Activated naive CD4-positive, alpha-beta T cell treated with anti-CD3 and anti-CD28 coated beads, Interleukin-2, amount 50 U/mL, for 16 hours (primary cell): ENCODE measurements around the gene CLTCL1.

Experiments
- DNase-seq: peaks from one replicate; pipeline ENCODE4 v3.0.0-alpha.2; 2020

CLTCL1 gene

DNA sequence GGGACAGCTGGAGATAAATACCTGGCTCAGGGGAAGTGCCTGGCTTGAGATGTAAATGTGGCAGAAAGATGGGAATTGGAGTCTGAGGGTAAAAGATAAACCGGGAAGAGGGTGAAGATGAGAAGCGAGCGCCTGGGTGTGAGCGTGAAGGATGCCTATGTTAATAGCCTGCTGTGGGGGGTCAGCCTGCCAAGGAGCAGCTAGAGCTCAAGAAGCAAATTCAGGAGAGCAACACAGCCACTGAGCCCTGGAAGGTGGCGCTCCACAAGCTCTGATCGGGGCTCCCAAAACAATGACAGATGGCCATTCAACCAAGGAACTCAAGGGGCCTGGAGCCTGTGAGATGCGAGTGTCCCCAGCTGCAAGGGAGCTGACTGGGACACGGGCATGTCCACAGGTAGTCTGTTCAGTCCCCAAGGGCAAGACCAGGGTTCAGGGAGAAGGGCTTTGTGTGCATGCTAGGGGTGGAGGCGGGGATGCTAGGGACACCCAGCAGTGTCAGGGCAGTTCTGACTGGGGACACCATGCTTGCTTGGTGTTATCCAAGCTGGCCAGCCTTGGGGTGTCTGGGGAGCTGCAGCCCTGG, 144.2 kb downstream of the CLTCL1 start:
- no peak for DNase-seq

DNA sequence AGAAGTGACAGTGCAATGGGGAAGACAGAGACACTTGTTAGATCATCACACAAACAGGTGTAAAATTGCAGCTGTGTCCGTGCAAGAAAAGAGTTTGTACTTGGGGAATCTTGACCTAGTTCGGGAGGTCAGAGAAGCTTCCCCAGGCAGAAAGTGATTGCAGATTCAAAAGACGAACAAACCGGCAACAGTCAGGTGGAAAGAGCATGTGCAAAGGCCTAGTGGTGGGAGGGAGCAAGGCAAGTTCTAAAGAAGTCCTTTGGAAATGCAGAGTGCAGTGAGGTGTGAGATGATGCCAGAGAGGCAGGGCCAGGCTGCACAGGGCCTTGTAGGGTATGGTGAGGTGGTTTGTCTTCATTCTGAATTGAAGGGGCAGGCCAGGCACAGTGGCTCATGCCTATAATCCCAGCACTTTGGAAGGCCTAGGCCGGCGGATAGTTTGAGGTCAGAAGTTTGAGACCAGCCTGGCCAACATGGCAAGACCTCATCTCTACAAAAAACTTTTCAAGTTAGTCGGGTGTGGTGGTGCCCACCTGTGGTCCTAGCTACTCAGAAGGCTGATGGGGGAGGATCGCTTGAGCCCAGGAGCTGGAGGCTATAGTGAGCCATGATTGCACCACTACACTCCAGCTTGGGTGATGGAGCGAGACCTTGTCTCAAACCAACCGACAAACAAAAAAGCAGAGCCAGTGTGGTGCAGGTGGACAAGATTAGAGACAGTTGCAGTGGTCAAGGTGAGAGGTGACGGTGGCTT, 145.1 kb downstream of the CLTCL1 start:
- DNase-seq: no peak

DNA sequence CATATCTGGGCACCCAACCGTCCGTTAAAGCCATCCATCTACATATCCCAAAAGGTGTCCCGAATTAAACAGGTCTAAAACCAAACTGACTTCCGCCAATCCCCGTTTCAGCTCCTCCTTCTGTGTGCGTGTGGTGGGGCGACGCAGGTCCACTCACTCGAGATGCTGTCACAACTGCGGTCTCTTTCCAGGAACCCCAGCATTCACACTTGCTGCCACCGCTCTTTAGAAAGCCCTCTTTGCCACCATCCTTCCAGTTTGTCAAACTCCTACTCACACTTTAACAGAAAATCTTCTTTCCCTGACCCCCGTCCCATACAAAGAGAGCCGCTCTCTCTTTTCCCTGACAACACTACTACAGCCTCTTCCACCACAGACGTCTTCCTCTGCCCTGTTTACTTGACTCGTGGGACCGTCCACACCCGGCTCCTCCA, 147.5 kb downstream of the CLTCL1 start:
- no peak for DNase-seq

DNA sequence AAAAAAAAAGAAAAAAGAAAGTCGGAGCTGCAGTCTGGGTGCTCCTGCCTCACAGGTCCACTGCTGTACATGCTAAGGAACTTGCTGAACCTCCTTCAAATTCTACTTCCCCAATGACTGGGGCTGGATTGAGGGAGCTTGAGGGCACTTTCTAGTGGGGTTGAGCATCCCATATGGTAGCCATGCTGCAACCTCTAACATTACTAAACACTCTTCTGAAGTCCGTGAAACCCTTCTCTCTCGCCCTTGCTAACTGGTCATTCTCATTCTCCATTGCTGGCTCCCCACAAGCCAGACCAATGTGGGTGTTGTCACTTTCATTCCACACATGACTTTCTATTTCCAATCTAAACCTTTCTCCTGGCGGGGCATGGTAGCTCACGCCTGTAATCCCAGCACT, 148.3 kb downstream of the CLTCL1 start:
- DNase-seq: no peak

DNA sequence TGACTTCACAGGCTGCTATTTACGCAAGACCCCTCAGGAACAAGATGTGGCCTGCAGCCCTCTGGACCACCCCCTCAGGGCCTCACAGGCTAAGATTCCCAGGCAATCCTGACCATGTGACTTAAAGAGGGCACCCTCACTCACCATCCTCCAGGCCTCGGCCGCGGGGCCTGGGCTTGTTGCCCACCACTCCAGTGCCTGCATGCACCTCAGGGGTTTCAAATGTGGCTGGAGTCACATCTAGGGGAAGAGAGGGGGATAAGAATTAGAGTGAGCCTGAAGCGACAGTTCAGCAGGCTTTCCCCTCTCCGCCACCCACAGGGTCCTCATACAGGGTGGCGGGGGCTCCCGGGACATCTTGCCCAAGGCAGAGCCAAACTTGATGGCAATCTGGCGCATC, 149.1 kb downstream of the CLTCL1 start:
- no peak for DNase-seq

DNA sequence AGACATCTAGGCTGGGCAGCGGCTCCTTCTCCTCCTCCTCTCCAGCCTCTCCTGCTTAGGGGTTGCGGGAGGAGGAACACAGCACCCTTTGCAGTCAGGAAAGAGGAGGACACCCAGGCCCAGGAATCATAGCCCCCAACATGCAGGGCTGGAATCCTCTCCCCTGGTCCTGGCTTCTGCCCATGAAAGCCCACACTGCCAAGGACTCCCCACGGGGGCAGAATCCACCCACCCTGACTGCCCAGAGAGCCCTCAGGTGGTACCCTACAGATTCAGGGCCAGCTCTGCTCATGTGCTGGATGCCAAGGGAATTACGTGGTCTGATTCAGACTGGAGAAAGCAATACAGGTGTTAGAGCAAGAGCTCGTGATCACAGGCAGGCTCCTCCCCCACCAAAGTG, 151.5 kb downstream of the CLTCL1 start:
- no peak for DNase-seq

DNA sequence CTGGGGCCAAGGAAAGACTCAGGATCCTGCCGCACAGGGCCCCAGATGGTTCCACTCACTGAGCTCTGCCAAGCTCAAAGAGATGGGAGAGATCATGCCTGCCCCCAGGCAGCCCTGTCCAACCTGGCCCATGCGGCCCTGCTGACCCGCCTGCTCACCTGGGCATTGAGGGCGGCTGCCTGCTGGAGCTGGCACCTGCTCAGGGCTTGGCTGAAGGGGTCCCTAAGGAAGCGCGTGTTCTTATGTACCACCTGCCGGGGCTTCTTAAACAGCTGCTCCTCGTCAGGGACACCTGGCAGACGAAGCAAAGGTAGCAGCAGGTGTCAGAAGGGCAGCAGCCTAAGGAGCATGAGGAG, 152.5 kb downstream of the CLTCL1 start:
- DNase-seq: no peak

DNA sequence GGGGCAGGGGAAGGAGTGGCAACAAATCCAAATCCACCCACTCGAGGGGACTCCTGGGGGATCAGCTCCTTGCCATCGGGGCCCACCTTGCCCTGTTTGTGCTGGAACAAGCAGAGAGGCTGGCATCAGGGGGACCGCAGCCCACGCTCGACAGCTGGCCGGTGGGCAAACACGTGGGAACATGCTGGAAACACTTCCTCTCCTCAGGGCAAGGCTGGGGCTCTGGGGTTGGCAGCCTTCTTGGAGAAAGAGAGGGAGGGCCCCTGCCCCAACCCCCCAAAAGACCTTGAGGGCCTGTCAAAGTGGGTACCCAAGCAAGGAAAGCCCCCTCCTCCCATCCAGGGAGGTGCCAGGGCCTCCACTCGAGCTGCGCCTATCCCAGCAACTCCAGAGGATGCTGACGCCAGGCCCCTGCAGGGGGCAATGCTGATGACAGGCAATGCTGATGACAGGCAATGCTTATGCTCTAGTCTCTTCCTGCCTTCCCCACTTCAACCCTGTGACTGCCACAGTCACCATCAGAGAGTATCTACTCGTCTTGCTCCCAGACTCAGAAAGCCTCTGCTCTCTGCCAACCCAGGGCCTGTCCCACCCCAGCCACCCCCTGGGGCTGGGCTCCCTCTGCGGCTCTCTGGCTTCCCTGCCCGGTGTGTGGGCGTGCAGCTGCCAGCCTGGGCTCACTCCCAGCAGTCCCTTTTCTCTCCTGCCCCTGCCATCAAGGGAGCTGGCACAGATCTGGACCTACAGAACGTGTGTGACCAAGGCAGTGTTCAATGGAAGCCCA, 153.1 kb downstream of the CLTCL1 start:
- no peak for DNase-seq

DNA sequence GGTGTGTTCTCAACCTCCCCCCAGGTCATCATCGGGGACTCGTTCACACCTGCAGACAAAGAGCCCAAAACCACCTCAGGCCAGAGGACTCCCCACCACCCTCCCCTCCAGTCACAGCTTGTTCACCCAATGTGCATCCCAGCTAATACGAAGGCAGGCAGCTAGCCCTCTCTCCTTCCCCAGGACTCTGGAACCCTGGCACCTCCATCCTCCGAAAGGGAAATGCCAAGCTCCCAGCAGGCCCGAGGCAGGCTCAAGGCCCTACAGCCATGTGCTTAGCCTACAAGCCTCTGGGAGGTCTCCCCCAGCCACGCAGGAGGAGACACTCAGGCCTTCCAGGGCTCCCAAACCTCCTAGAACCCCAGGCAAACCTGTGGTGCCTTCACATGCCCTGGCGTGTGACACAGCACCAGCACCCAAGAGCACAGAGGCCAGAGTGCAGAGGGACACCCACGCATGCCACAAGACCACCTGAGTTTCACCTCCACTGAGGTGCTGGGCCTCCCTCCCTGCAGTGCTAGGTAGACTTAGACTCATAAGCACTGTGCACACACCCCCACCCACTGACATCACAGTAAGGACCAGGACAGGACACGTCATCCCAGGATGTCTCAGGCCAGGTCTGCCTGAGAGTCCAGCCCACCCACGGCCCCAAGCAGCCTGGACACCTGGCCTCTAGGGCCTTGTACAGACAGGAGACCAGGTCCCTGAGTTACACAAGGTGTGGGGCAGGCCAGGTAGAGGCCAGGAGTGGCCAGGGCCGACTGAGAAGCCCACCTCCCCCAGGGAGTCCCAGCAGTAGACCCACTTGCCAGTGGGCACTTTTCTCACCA, 153.9 kb downstream of the CLTCL1 start:
- DNase-seq: no peak

DNA sequence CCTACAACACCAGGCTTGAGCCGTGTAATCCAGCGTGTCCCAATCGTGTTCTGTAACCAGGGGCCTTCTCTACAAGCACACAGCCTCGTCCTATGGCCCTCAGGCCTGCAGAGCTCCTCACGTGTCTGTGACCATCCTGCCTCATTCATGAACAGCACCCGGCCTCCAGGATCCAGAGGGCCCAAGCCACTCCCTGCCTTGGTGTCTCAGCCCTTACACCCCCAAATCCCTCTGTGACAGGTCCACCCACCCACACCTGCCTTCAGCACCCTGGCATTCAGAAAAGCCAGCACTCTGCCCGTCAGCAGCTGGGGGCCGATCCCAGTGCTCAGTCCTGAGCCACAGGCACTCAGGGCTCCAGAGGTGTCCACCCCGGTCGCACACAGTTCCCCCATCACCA, 154.6 kb downstream of the CLTCL1 start:
- DNase-seq: no peak

DNA sequence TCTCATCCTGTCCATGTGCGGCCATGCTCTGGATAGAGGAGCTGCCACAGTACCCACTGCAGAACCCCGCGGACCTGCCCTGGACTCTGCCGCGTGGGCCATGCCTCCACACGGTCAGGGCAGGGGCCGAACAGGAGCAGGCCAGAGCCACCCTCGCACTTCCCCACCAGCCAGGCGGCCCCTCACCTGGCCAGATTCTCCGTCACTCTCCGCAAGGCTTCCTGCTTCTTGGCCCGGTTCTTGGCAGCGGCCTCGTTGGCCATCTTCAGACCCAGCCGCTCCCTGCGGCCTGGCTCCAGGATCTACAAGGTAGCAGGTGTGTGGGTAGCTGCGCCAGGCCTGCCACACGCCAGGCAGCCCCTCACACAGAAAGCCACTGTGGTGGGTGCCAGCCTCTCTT, 156.6 kb downstream of the CLTCL1 start:
- DNase-seq: no peak

DNA sequence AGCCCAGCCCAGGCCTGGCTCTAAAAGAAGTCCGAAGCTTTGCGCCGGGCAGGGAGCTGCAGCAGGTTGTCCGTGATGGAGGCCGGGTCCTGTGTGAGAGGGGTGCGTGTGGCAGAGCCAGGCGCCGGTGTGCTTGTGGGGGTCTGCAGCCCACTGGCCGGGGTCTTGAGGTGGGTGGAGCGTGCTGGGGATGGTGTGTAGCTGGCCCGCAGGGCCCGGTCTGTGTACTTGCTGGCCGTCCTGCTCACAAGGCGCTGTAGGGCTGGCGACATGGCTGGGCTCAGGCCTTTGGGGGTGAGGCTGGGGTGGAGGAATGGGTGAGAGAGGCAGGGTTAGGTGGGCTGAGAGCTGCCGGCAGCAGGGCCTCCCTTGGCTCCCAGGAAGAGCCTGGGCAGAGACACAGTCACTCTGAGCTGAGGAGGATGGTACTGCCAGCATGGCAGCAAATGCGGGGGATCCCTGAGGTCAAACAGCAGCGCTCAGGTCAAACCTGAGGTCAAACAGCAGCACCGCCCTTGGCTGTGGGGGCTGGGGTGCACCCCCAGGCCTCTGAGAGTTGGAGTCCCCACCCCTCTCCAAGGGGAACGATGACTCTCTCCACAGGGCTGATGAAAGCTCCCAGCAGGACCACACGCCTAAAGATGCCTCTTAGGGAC, 157.2 kb downstream of the CLTCL1 start:
- DNase-seq: no peak

DNA sequence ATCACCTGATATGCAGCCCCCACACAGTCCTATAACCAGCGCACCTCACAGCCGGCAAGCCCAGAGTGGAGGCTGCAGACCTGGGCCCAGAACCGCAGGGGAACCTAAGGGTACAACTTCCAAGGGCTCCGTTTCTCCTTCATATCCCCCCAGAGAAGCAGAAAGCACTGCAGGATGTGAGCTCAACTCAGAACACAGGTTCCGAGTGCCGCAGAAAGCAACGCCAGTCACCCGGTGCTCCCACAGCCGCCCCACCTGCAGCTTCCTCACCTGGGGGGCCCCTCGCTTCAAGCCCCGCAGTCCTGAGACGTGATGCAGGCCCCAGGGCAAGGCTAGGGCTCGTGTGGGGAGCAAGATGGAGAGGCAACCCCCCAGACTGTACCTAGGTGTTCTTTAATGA, 158.0 kb downstream of the CLTCL1 start:
- no peak for DNase-seq

DNA sequence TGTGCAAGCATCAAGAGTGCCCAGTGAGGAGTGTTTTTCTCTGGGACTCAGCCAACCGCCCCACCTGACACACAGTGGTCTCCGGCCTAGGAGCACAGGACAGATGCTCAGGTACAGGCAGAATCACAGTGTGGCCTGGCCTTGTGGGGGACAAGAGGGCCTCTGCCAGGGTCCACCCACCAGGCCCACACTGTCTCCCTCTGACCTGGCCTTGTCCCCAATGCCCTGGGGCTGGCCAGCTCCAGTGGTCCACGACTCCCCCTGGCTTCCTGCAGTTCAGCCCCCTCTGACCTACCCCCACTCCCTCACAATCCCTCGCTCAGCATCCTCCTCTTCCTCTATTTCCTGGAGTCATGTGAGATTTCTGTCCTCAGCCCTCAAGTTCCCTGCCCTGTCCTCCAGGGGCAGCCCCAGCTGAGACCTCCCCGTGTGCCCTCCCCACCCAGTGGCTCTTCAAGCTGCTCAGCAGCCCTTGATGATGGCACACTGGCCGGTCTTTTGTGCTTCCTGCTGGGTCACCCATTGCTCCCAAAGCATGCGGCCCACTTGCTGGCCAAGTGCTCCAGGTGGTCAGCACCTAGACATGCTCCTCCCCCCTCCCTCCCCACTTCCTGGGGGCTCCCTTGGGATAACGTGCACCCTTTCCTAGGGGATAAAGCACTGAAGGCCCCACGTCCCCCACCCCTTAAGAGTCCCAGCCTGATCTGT, 158.7 kb downstream of the CLTCL1 start:
- no peak for DNase-seq

DNA sequence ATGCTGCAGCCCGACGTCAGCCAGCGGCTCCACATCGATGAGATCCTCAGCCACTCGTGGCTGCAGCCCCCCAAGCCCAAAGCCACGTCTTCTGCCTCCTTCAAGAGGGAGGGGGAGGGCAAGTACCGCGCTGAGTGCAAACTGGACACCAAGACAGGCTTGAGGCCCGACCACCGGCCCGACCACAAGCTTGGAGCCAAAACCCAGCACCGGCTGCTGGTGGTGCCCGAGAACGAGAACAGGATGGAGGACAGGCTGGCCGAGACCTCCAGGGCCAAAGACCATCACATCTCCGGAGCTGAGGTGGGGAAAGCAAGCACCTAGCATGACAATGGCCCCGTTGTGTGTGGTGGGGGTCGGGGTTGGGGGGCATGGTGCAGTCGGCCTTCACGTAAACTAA, 159.4 kb downstream of the CLTCL1 start:
- DNase-seq: no peak

DNA sequence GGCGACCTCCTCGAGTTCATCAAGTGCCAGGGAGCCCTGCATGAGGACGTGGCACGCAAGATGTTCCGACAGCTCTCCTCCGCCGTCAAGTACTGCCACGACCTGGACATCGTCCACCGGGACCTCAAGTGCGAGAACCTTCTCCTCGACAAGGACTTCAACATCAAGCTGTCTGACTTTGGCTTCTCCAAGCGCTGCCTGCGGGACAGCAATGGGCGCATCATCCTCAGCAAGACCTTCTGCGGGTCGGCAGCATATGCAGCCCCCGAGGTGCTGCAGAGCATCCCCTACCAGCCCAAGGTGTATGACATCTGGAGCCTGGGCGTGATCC, 159.9 kb downstream of the CLTCL1 start:
- no peak for DNase-seq

DNA sequence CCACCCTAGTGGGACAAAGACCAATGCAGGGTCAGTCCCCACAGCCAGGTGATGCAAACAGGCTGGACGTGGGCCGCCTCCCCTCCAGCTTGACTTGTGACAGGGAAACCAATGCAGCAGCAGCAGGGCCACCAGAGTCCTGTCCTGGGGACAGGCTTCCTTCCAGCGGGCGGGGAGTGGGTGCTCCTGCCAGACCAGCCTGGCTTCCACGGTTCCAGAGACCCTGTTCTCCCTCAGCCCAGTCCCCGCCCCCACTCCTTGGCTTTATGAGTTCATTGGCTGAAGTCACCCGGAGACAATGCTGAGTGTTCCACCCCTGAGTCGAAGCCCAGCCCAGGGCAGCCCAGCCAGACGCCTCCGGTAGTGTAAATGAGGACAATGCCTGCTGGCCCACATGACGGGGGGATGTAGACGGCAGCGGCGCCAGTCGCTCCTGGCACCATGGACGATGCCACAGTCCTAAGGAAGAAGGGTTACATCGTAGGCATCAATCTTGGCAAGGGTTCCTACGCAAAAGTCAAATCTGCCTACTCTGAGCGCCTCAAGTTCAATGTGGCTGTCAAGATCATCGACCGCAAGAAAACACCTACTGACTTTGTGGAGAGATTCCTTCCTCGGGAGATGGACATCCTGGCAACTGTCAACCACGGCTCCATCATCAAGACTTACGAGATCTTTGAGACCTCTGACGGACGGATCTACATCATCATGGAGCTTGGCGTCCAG, 160.4 kb downstream of the CLTCL1 start, which contains the start of gene TSSK2:
TSSK2 (plus strand) TSS at position 350 of the 726 bp plus-strand sequence; CDS start at position 442, 92 bp downstream.
- DNase-seq: no peak

DNA sequence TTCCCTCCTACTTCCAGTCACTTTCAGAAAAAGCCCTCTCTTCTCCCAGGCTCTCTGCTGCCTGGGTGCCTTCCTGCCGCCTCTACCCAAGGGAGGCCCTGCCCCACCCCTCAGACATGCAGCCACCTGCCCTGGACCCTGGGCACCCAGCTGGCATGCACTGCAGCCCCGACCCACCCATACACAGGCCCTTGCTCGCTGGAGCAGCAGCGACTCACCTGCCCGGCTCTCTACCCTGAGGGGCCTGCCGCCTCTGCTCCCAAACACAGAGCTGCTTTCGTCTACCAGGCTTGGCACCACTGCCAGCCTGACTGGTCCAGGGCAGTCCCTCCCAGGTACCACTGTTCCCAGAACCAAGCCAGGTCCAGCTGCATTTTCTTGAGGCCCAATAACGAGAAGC, 161.6 kb downstream of the CLTCL1 start:
- DNase-seq: no peak
